Ectodermal cell (in vitro differentiated cells): ENCODE results near the gene CBX7.
"Not testable (repeated sequence)": the region's sequence is repeated elsewhere in the genome, so short reads cannot be mapped to it uniquely, and the experiment has no call there.

Experiments used
- H3K27ac ChIP-seq: 2 replicates; pipeline ENCODE4 v1.7.0; 2013; ENCODE audit warnings: mild to moderate bottlenecking, low read depth, low read length; ENCODE audit not compliant: insufficient read depth, poor library complexity, severe bottlenecking
- H3K27me3 ChIP-seq: 2 replicates; pipeline ENCODE4 v1.7.0; 2013; ENCODE audit warnings: mild to moderate bottlenecking, low read length; ENCODE audit not compliant: insufficient read depth, control insufficient read depth, poor library complexity, severe bottlenecking
- H3K36me3 ChIP-seq: one replicate; pipeline ENCODE4 v1.7.0; 2013; ENCODE audit warnings: low read length; ENCODE audit not compliant: control insufficient read depth, insufficient read depth
- H3K4me1 ChIP-seq: one replicate; pipeline ENCODE4 v1.7.0; 2013; ENCODE audit warnings: low read length; ENCODE audit not compliant: control insufficient read depth, insufficient read depth
- H3K4me3 ChIP-seq: 2 replicates; pipeline ENCODE4 v1.7.0; 2013; ENCODE audit warnings: low read depth, low read length, control low read depth; ENCODE audit not compliant: insufficient read depth
- H3K9me3 ChIP-seq: 2 replicates; pipeline ENCODE4 v1.7.0; 2013; ENCODE audit warnings: mild to moderate bottlenecking, low read length, moderate library complexity; ENCODE audit not compliant: control insufficient read depth
- whole genome bisulfite sequencing, 2 experiments: methylation state at CpG; one replicate each; pipeline ENCODE4 v1.1.7; 2013; ENCODE audit warnings: missing lambda C conversion rate in 2 of 2; 5-methylcytosine and 5-hydroxymethylcytosine counted together

Gene CBX7

DNA sequence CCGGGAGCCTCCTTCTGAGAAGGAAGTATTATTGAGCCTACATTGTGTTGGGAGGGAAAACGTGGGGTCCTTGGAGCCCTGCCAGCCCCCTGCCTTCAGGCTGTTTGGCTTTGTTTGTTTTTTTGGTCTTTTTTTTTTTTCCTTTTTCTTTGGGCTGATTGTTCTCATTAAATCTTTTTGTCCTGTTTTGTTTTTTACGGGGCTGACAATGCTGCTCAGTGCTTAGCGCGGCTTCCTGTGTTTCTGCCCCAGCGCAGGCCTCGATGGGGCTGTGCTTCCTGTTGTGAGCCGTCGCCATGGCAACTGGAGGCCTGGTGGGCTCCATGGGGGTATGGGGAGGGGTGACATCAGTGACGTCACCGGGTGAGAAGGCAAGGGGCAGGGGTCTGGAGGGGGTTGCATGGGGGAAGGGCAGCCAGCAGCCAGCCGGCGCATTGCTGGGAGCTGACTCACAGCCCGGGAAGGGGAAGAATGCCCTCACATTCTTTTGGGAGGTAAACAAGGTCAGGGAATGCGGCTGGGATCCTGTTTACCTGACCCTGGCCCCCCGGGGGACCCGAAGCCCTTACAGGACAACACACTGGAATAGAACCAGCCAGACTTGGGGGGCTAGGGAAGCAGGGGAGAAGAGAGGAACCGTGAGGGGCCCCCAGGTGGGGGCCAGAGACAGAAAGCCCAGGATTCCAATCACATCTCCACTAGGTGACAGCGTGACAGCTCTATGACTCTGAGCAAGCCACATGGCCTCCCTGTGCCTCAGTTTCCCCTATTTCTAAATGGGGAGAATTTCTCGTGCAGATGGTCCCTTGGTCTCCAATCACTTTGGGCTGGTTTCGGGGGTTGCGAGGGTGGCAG lies 22.2 kb upstream of the CBX7 start:
- peaks cover 67% of the 10 kb centered on the region for H3K4me1 ChIP-seq
- H3K9me3 ChIP-seq: no peaks in the 10 kb centered on the region
- 12 to 14% methylated on average over 22 of the region's 22 CpGs for WGBS, 2 experiments
- no peaks in the 10 kb centered on the region for H3K36me3 ChIP-seq
- no peaks in the 10 kb centered on the region for H3K27me3 ChIP-seq
- H3K4me3 ChIP-seq: no peak overlapping the region
- H3K27ac ChIP-seq: peak overlapping the region; percentile 93

DNA sequence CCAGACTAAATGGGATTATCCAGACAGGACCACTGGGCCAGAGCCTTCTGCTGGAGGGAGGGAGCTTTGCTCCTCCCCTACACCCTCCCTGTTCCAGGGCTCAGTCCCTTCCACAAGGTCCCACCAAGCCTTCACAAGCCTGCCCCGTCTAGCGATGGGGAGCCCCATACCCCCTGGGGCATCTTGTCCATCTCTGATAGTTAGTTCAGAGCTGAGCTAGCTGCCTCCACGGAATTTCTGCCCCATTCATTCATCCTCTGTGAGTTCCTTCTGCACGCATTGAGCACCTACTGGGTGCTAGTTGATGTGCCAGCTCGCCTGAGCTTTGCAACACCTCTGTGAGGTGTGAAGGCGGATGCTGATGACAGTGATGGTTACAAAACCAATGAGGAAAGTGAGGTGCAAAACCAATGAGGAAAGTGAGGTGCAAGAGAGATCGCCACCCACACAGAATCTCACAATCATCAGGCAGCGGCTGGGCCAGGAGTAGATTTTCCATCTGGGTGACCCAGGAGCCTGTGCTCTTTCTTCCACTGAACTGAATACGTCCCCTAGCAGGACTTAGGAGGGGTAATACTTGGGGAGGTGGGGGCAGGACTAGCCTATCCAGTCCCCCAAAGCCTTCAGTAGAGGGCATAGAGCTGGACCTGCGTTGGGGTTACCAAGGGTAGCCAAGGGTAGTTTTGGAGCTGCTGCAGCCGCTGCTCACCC lies 21.5 kb upstream of the CBX7 start:
- no peak overlapping the region for H3K4me3 ChIP-seq
- no peaks in the 10 kb centered on the region for H3K27me3 ChIP-seq
- no peaks in the 10 kb centered on the region for H3K36me3 ChIP-seq
- peaks cover 60% of the 10 kb centered on the region for H3K4me1 ChIP-seq
- 60 to 63% methylated on average over 11 of the region's 11 CpGs for WGBS, 2 experiments
- no peaks in the 10 kb centered on the region for H3K9me3 ChIP-seq
- peak overlapping the region; percentile 93 for H3K27ac ChIP-seq

GRCh38 chr22:39173050-39173706 lies 20.7 kb upstream of the CBX7 start:
- Histone ChIP-seq H3K27me3 (no peaks in the 10 kb centered on the region), H3K36me3 (no peaks in the 10 kb centered on the region), H3K9me3 (no peaks in the 10 kb centered on the region), H3K4me1 (peaks cover 60% of the 10 kb centered on the region), H3K27ac (no peak overlapping the region), H3K4me3 (no peak overlapping the region)
- 85 to 87% methylated on average over 16 of the region's 16 CpGs for WGBS, 2 experiments

- H3K9me3 ChIP-seq, H3K36me3 ChIP-seq, H3K27ac ChIP-seq, H3K4me3 ChIP-seq, H3K27me3 ChIP-seq: not testable (repeated sequence)
- H3K4me1 ChIP-seq: peaks cover 55% of the 10 kb centered on the region
- 91 to 92% methylated on average over 10 of the region's 11 CpGs for WGBS, 2 experiments
Measured at GRCh38 chr22:39172265-39173049, 20.0 kb upstream of the CBX7 start.

- H3K4me1 ChIP-seq: peaks cover 49% of the 10 kb centered on the region
- 84 to 87% methylated on average over 16 to 17 of the region's 17 CpGs for WGBS, 2 experiments
- H3K36me3 ChIP-seq: no peaks in the 10 kb centered on the region
- no peak overlapping the region for H3K27ac ChIP-seq
- no peaks in the 10 kb centered on the region for H3K27me3 ChIP-seq
- no peak overlapping the region for H3K4me3 ChIP-seq
- H3K9me3 ChIP-seq: no peaks in the 10 kb centered on the region
Measured at GRCh38 chr22:39171623-39172264, 19.3 kb upstream of the CBX7 start.

DNA sequence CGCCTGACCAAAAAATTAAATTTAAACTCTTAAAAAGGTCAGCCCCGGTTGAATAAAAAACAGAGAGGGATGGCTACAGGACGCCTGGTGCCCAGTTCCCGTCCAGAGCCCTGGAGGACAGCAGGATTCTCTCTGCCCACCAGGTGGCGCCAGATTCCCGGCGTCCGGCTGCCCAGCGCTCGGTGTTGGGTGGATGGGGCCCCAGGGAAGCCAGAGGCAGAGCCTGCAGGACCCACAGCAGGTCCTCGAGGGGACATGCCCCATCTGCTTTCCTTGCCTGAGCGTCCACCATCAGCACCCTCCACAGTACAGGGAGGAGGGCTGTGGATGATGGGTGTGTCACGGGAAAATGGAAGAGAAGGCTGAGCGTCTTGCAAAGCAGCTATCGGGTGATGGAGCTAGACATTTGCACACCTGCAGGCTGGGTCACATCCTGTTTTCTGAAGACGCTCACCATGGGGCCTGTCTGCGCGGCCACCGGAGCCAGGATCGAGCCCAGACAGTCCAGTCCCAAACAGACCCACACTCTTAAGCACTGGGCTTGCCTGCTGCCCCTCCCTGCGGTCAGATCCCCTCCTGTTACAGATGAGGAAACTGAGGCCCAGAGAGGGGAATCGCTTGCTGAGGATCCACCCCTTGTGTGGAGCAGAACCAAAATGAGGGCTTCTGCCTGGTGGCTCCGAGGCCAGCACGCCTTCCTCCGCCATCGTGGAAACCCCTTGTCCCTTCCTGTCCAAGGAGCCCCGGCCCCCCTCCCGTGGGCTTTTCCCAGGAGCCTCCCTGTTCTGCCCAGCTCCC lies 18.5 kb upstream of the CBX7 start:
- H3K36me3 ChIP-seq: no peaks in the 10 kb centered on the region
- no peaks in the 10 kb centered on the region for H3K9me3 ChIP-seq
- peaks cover 42% of the 10 kb centered on the region for H3K4me1 ChIP-seq
- 39% methylated on average over 28 of the region's 28 CpGs for WGBS, 2 experiments
- no peak overlapping the region for H3K4me3 ChIP-seq
- no peaks in the 10 kb centered on the region for H3K27me3 ChIP-seq
- no peak overlapping the region for H3K27ac ChIP-seq

DNA sequence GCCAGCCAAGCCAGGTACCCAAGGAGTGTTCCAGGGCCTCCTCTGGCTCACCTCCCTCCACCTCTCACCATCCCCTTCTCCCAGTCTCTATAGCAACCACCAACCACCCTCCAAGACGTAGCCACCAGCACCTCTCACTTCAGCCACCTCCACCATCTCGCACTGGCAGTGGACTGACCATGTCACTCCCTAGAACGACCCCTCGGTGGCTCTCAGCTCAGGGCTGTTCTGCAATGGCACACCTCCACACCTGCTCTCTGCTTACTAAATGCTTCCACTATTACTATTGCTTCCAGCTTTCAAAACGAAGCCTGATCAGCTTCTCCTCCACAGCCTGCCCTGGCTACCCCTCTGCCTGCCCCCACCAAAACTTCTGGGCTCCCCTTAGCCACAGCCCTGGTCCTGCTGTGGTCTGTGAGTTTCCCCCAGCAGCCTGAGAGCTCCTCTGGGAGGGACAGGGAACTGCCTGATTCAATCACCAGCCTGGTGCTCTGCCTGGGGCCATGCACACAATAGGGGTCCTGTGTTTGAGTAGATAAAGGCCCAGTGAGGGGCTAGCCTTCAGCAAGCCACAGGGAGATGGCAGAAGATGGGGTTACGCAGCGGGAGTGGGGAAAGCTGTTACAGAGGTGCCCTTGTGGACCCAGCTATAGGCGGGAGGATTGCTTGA lies 17.5 kb upstream of the CBX7 start:
- Histone ChIP-seq H3K27ac (no peak overlapping the region), H3K4me3 (no peak overlapping the region), H3K4me1 (peaks cover 31% of the 10 kb centered on the region), H3K27me3 (no peaks in the 10 kb centered on the region), H3K36me3 (no peaks in the 10 kb centered on the region), H3K9me3 (no peaks in the 10 kb centered on the region)
- 62 to 64% methylated on average over 8 of the region's 8 CpGs for WGBS, 2 experiments

- H3K9me3 ChIP-seq: no peaks in the 10 kb centered on the region
- no peak overlapping the region for H3K4me3 ChIP-seq
- no peak overlapping the region for H3K27ac ChIP-seq
- H3K36me3 ChIP-seq: no peaks in the 10 kb centered on the region
- 93 to 94% methylated on average over 5 of the region's 5 CpGs for WGBS, 2 experiments
- H3K4me1 ChIP-seq: peaks cover under 1% of the 10 kb centered on the region
- H3K27me3 ChIP-seq: no peaks in the 10 kb centered on the region
Measured at GRCh38 chr22:39166547-39166946, 14.1 kb upstream of the CBX7 start.

- not testable (repeated sequence) for H3K4me1 ChIP-seq, H3K36me3 ChIP-seq, H3K27ac ChIP-seq, H3K4me3 ChIP-seq, H3K9me3 ChIP-seq
- 88 to 94% methylated on average over 8 of the region's 8 CpGs for WGBS, 2 experiments
- peaks cover 33% of the 10 kb centered on the region for H3K27me3 ChIP-seq
Measured at GRCh38 chr22:39156093-39156492, 3.6 kb upstream of the CBX7 start.
